Measurements from ENCODE around the gene GAPT.

Gene GAPT

GRCh38 chr5:58460732-58461286 is 30.4 kb upstream of the GAPT start:
- peak; percentile 80 to 88 (median 87) for DNase-seq (ENCODE audit: low read depth in 3 of 3)

GRCh38 chr5:58462154-58462553 is 29.1 kb upstream of the GAPT start:
- no peak for DNase-seq (ENCODE audit: low read depth in 3 of 3)

DNA sequence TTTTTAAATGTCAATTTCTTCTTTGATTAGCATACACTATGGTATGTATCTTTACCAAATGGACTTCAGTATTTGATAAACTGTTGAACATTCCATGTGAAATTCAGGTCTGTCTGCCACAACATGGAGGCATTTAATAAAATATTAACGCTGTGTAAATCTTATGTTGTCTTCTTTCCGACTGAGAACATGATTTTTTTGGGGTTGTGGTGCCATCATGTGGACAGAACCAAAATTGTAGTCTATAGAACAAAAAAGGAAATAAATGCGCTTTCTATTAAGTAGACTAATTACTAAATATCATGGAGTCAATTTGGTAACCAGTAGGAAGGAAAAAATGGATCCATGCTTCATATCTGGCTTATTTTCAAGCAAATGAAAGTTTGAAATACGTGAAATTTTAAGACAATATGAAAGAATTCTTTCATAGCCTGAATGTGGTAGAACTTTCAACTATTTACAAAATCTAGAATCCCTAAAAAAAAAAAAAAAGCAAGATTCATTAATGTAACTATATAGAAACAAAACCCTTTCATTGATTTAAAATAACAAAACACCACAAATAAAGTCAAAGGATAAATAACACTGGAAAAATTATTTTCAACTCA is 28.5 kb upstream of the GAPT start:
- DNase-seq (ENCODE audit: low read depth in 3 of 3), result peak in 2 of 3 experiments; percentile 19 to 29

GRCh38 chr5:58466939-58467338 is 24.3 kb upstream of the GAPT start:
- peak in 2 of 3 experiments; percentile 4 to 9 for DNase-seq (ENCODE audit: low read depth in 3 of 3)

- no peak for DNase-seq (ENCODE audit: low read depth in 3 of 3)
Observed at GRCh38 chr5:58469896-58470295, 21.3 kb upstream of the GAPT start.

DNA sequence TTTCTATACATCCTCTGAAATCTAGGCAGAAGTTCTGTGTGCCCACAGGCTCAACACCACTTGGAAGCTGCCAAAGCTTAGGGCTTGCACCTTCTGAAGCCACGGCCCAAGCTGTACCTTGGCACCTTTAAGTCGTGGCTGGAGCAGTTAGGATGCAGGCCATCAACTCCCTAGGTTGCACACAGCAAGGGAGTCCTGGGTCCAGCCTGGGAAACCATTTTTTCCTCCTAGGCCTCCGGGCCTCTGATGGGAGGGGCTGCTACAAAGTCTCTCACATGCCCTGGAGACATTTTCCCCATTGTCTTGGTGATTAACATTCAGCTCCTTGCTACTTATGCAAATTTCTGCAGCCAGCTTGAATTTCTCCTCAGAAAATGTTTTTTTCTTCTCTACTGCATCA is 15.8 kb upstream of the GAPT start:
- DNase-seq (ENCODE audit: low read depth in 3 of 3), result no peak

DNA sequence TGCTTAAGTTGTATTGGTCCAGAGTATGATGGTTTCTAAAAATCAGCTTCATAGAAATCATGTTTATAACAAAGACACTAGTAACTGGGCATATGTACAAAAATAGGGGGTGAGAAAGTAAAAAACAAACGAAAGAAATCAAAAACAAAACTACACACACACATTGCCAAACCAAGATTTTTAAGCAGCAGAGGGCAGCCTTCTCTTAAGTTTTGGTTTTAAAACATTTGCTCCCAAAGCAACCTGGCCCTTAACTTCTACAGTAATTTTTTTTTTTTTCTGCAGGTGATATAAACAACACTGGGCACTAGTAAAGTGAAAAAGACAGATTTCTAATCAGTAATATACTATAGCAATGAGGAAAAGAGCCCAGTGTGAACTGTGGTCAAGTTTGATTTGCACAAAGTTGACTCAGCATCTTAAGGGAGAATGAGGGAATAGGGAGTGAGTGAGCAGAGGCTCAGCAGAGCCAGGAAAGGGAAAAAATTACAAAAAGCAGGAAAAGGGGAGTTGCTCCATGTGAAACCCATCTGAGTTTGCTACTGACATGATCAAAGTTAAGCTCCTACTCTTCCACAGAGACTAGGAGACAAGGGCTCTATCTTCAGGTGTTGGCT is 13.4 kb upstream of the GAPT start:
- no peak for DNase-seq (ENCODE audit: low read depth in 3 of 3)

GRCh38 chr5:58481066-58481676 is 10.1 kb upstream of the GAPT start:
- no peak for DNase-seq (ENCODE audit: low read depth in 3 of 3)

DNA sequence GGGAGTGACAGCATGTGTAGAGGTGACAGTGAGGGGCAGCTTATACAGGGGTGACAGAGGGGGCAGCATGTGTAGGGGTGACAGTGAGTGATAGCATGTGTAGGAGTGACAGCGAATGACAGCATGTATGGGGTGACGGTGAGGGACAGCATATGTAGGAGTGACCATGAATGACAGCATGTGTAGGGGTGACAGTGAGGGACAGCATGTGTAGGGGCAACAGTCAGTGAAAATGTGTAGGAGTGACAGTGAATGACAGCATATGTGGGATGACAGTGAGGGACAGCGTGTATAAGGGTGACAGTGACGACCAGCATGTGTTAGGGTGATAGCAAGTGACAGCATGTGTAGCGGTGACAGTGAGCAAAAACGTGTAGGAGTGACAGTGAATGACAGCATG is 9.4 kb upstream of the GAPT start:
- DNase-seq (ENCODE audit: low read depth in 3 of 3), result no peak

DNA sequence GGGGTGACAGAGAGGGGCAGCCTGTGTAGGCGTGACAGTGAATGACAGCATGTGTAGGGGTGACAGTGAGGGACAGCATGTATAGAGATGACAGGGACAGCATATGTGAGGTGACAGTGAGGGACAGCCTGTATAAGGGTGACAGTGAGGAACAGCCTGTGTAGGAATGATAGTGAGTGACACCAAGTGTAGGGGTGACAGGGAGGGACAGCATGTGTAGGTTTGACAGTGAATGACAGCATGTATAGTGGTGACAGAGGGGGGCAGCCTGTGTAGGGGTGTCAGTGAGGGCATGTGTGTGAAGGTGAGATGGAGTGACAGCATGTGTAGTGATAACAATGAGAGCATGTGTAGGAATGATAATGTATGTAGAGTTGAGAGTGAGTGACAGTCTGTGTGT is 8.7 kb upstream of the GAPT start:
- no peak for DNase-seq (ENCODE audit: low read depth in 3 of 3)

GRCh38 chr5:58484505-58484904 is 6.7 kb upstream of the GAPT start:
- no peak for DNase-seq (ENCODE audit: low read depth in 3 of 3)

DNA sequence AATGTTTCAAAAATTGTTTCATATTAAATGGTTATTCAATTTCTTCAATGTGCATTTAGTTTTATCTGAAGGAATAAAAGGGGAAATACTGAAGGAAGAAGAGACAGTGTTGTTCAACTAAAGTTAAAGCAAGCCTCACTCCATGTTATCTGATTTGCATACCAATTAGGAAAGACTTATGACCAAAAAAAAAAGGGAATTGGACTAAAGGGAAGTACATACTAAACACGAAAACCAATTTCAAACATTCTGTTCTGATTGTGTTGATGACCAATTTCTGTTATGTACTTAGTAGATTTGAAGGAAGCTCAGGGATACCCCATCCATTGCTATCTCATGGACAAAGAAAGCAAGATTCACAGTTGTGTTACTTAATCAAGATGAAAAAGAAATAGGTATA is 4.9 kb upstream of the GAPT start:
- no peak for DNase-seq (ENCODE audit: low read depth in 3 of 3)

DNA sequence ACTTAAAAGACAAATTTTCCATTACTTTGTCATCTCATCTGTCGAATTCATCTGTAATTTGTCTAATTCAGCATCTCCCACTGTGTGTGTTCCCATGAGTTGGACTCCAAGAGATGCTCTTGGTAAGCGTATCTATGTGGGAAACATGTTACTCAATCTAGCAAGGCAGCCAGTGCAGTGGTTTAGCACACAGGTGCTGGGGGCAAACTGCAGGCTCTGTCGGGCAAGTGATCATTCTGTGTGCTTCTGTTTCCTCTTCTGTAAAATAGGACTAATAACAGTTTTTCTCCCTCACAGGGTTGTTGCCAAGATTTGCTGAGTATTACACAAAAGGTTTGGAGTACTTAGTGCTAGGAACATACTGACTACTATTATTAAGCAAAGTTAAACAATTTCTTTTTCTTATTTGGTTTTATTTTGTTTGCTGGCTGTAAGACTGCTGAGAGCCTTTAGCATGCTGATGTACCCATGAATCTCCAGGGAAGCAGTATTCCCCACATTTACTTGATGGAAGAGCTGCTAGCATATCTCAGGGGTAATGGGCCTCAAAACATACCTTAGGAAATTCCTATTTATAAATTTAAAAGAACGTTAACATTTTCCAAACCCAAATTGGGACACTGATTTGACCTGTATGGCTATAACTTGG is 709 bp upstream of the GAPT start:
- no peak for DNase-seq (ENCODE audit: low read depth in 3 of 3)

GRCh38 chr5:58493141-58493540 is 1.9 kb downstream of the GAPT start:
- no peak for DNase-seq (ENCODE audit: low read depth in 3 of 3)

GRCh38 chr5:58496488-58496887 is 5.3 kb downstream of the GAPT start:
- no peak for DNase-seq (ENCODE audit: low read depth in 3 of 3)

DNA sequence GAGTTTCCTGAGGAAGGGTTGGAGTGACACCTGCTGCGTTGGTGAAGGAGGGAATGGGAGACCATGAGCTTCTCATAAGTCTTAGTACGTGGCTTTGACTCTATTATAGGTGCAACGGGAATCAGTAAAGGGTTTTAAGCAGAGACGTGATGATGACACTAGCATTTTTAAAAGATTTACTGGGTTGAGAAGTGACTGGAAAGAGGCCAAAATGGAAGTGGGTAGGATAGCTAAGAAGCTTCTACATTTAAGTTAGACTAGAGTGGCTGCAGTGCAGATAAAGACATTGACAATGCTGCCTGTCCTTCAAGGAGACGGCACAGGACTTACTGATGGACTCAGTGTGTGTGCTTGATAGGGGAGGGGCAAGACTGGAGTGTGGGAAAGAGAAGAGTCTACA is 6.2 kb downstream of the GAPT start:
- DNase-seq (ENCODE audit: low read depth in 3 of 3), result no peak

DNA sequence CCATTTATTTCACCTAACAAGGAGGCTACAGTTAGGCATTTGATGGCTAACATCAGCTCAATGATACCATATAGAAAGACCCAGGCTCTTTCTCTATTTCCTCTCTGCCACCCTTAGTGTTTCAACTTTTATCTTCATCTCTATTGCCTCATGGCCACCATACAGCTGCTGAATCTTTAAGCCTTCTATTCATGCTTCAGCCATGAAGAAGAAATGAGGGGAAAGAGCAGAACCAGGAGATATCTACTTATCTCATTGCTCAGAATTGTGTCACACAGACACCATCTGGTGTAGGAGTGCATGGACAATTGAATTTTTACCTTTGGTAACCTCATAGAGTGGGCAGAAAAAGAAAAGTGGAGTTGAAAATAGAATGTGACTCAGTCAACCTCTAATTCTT is 6.7 kb downstream of the GAPT start:
- no peak for DNase-seq (ENCODE audit: low read depth in 3 of 3)

GRCh38 chr5:58498340-58498942 is 7.2 kb downstream of the GAPT start:
- DNase-seq (ENCODE audit: low read depth in 3 of 3), result no peak

GRCh38 chr5:58499231-58499630 is 8.0 kb downstream of the GAPT start:
- DNase-seq (ENCODE audit: low read depth in 3 of 3), result no peak

GRCh38 chr5:58499941-58500340 is 8.7 kb downstream of the GAPT start:
- no peak for DNase-seq (ENCODE audit: low read depth in 3 of 3)

- DNase-seq (ENCODE audit: low read depth in 3 of 3), result no peak
Observed at GRCh38 chr5:58501778-58502417, 10.7 kb downstream of the GAPT start.
